ENCODE results near the gene SLC43A2. TPM values are rescaled to one million over a fixed set of nuclear protein-coding genes. Genes with fewer than 3 reads are reported as not detected.
A peak's percentile ranks its signal among the peaks of the same experiment; 100 is the strongest.

The SLC43A2 gene
- total RNA-seq, 1 experiment from 2014 or later, result 12.9 TPM

GRCh38 chr17:1638171-1638590 lies 9.5 kb upstream of the SLC43A2 start:
- no peaks in the 10 kb centered on the region; a peak in 1 of 7 replicates for H3K36me3 Mint-ChIP-seq (ENCODE audit: insufficient read depth in 1 of 3, low read depth in 3 of 3)
- Histone ChIP-seq H2AFZ (ENCODE audit: low read length) (no peak overlapping the region), H2BK120ac (ENCODE audit: low read depth, low read length, poor library complexity, severe bottlenecking) (no peak overlapping the region), H3K4ac (ENCODE audit: low read depth, low read length) (no peak overlapping the region), H3K56ac (ENCODE audit: insufficient read length, low read depth, low read length) (no peak overlapping the region), H3K23ac (ENCODE audit: insufficient read length, low read depth, low read length) (no peak overlapping the region), H3K79me1 (ENCODE audit: insufficient read depth, low read depth, low read length, poor library complexity, severe bottlenecking) (no peaks in the 10 kb centered on the region), H2BK20ac (ENCODE audit: low read depth, low read length, poor library complexity, severe bottlenecking) (no peak overlapping the region), H3K4me2 (ENCODE audit: insufficient read depth, insufficient read length, low read length) (no peak overlapping the region), H3T11ph (ENCODE audit: low read length) (no peak overlapping the region), H3K14ac (ENCODE audit: insufficient read depth, low read length) (no peak overlapping the region; the same call in 1 of the 2 replicates), H3K79me2 (ENCODE audit: insufficient read depth, low read length) (no peaks in the 10 kb centered on the region), H4K20me1 (ENCODE audit: control insufficient read depth, insufficient read depth, insufficient read length) (no peaks in the 10 kb centered on the region), H3K18ac (ENCODE audit: insufficient read length, low read depth, low read length) (peak overlapping the region; percentile 72), H3K27me3 (ENCODE audit: insufficient read depth, low read length) (no peaks in the 10 kb centered on the region), H4K8ac (replicated peaks; ENCODE audit: insufficient read length, low read depth, low read length) (no peak overlapping the region), H3K9ac (ENCODE audit: extremely low read depth, insufficient read length, low read length) (no peak overlapping the region), H3K4me1 (ENCODE audit: insufficient read depth, low read length) (no peaks in the 10 kb centered on the region), H4K5ac (ENCODE audit: insufficient read length, low read depth, low read length) (no peak overlapping the region), H2BK5ac (ENCODE audit: insufficient read length, low read length) (no peak overlapping the region), H2BK12ac (ENCODE audit: insufficient read length, low read depth, low read length) (no peak overlapping the region), H4K91ac (ENCODE audit: insufficient read length, low read depth, low read length) (no peak overlapping the region), H2AK5ac (ENCODE audit: insufficient read length, low read length) (no peak overlapping the region), H3K9me3 (ENCODE audit: control insufficient read depth, low read depth, low read length) (no peaks in the 10 kb centered on the region), H3K23me2 (ENCODE audit: insufficient read length, low read depth, low read length, poor library complexity, severe bottlenecking) (no peaks in the 10 kb centered on the region), H3K27ac (ENCODE audit: insufficient read length, low read depth, low read length) (no peak overlapping the region), H2BK15ac (ENCODE audit: low read depth, low read length) (no peak overlapping the region)
- no peak overlapping the region for H3K27ac Mint-ChIP-seq
- H3K9me3 Mint-ChIP-seq, result peaks cover 0 to 8% of the 10 kb centered on the region in 2 experiments; a peak in 1 of 5 replicates
- DNase-seq, result no peak
- WGBS (ENCODE audit: extremely low coverage, insufficient read length, low lambda C conversion rate), result no CpG with 5 or more reads among the region's 17 CpGs
- H3K27me3 Mint-ChIP-seq (ENCODE audit: low read depth), result no peaks in the 10 kb centered on the region; the same call in 1 of the 2 replicates
- peaks cover 11 to 25% of the 10 kb centered on the region in 2 experiments for H3K4me1 Mint-ChIP-seq
- no peak overlapping the region for H3K4me3 Mint-ChIP-seq
- TF ChIP-seq, protein P1, sequence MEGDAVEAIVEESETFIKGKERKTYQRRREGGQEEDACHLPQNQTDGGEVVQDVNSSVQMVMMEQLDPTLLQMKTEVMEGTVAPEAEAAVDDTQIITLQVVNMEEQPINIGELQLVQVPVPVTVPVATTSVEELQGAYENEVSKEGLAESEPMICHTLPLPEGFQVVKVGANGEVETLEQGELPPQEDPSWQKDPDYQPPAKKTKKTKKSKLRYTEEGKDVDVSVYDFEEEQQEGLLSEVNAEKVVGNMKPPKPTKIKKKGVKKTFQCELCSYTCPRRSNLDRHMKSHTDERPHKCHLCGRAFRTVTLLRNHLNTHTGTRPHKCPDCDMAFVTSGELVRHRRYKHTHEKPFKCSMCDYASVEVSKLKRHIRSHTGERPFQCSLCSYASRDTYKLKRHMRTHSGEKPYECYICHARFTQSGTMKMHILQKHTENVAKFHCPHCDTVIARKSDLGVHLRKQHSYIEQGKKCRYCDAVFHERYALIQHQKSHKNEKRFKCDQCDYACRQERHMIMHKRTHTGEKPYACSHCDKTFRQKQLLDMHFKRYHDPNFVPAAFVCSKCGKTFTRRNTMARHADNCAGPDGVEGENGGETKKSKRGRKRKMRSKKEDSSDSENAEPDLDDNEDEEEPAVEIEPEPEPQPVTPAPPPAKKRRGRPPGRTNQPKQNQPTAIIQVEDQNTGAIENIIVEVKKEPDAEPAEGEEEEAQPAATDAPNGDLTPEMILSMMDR (conservative IDR thresholded peaks at IDR 0.05), result no peak

Data from H9 (cell line).